H9 (cell line): ENCODE measurements around the gene CLEC4C. TPM values are rescaled to one million over a fixed set of nuclear protein-coding genes. Genes with fewer than 3 reads are reported as not detected.

Source experiments
- DNase-seq: peaks from one replicate; pipeline ENCODE4 v3.0.0-alpha.2; 2017
- H2AFZ ChIP-seq: one replicate; pipeline ENCODE4 v1.6.1; 2013; ENCODE audit warnings: mild to moderate bottlenecking, low read length, control low read depth, moderate library complexity
- H2AK5ac ChIP-seq: 2 replicates; pipeline ENCODE4 v1.6.1; 2013; ENCODE audit warnings: low read length, control low read depth, mixed read lengths; ENCODE audit not compliant: insufficient read length
- H2BK120ac ChIP-seq: one replicate; pipeline ENCODE4 v1.6.1; 2013; ENCODE audit warnings: low read depth, mild to moderate bottlenecking, low read length, control low read depth, inconsistent platforms; ENCODE audit not compliant: poor library complexity, severe bottlenecking
- H2BK12ac ChIP-seq: 2 replicates; pipeline ENCODE4 v1.6.1; 2013; ENCODE audit warnings: low read length, control low read depth, mixed read lengths, low read depth; ENCODE audit not compliant: insufficient read length
- H2BK15ac ChIP-seq: 2 replicates; pipeline ENCODE4 v1.6.1; 2013; ENCODE audit warnings: low read depth, low read length, control low read depth
- H2BK20ac ChIP-seq: one replicate; pipeline ENCODE4 v1.6.1; 2013; ENCODE audit warnings: low read depth, mild to moderate bottlenecking, low read length, control low read depth, inconsistent platforms; ENCODE audit not compliant: poor library complexity, severe bottlenecking
- H2BK5ac ChIP-seq: 2 replicates; pipeline ENCODE4 v1.6.1; 2013; ENCODE audit warnings: low read length, control low read depth, mixed read lengths; ENCODE audit not compliant: insufficient read length
- H3K14ac ChIP-seq: 2 replicates; pipeline ENCODE4 v1.6.1; 2013; ENCODE audit warnings: low read length, control low read depth; ENCODE audit not compliant: insufficient read depth
- H3K18ac ChIP-seq: 2 replicates; pipeline ENCODE4 v1.6.1; 2013; ENCODE audit warnings: low read depth, mild to moderate bottlenecking, mixed read lengths, low read length, control low read depth; ENCODE audit not compliant: insufficient read length
- H3K23ac ChIP-seq: 2 replicates; pipeline ENCODE4 v1.6.1; 2013; ENCODE audit warnings: low read length, control low read depth, mixed read lengths, low read depth; ENCODE audit not compliant: insufficient read length
- H3K23me2 ChIP-seq: 2 replicates; pipeline ENCODE4 v1.6.1; 2013; ENCODE audit warnings: low read depth, mild to moderate bottlenecking, mixed read lengths, low read length, control low read depth; ENCODE audit not compliant: insufficient read length, poor library complexity, severe bottlenecking
- H3K27ac ChIP-seq: 2 replicates; pipeline ENCODE4 v1.5.1; 2013; ENCODE audit warnings: low read length, control low read depth, mixed read lengths, low read depth; ENCODE audit not compliant: insufficient read length
- H3K27me3 ChIP-seq: 2 replicates; pipeline ENCODE4 v1.6.1; 2013; ENCODE audit warnings: low read length, control low read depth, inconsistent platforms; ENCODE audit not compliant: insufficient read depth
- H3K4ac ChIP-seq: 2 replicates; pipeline ENCODE4 v1.6.1; 2013; ENCODE audit warnings: low read depth, mild to moderate bottlenecking, control low read depth, inconsistent platforms, low read length, moderate library complexity
- H3K4me1 ChIP-seq: 2 replicates; pipeline ENCODE4 v1.6.1; 2013; ENCODE audit warnings: low read length, control low read depth, inconsistent platforms; ENCODE audit not compliant: insufficient read depth
- H3K4me2 ChIP-seq: 2 replicates; pipeline ENCODE4 v1.6.1; 2013; ENCODE audit warnings: low read length, control low read depth, mixed read lengths; ENCODE audit not compliant: insufficient read length, insufficient read depth
- H3K56ac ChIP-seq: 2 replicates; pipeline ENCODE4 v1.6.1; 2013; ENCODE audit warnings: low read depth, mild to moderate bottlenecking, mixed read lengths, low read length, control low read depth; ENCODE audit not compliant: insufficient read length
- H3K79me1 ChIP-seq: 2 replicates; pipeline ENCODE4 v1.6.1; 2013; ENCODE audit warnings: low read depth, mild to moderate bottlenecking, moderate library complexity, low read length, control low read depth, inconsistent platforms; ENCODE audit not compliant: insufficient read depth, poor library complexity, severe bottlenecking
- H3K79me2 ChIP-seq: 2 replicates; pipeline ENCODE4 v1.6.1; 2013; ENCODE audit warnings: low read length, control low read depth, inconsistent platforms; ENCODE audit not compliant: insufficient read depth
- H3K9ac ChIP-seq: 2 replicates; pipeline ENCODE4 v1.6.1; 2013; ENCODE audit warnings: low read length, control low read depth, mixed read lengths; ENCODE audit not compliant: insufficient read length; ENCODE audit errors: extremely low read depth
- H3K9me3 ChIP-seq: one replicate; pipeline ENCODE4 v1.6.1; 2013; ENCODE audit warnings: low read depth, low read length, inconsistent platforms; ENCODE audit not compliant: control insufficient read depth
- H3T11ph ChIP-seq: one replicate; pipeline ENCODE4 v1.6.1; 2013; ENCODE audit warnings: mild to moderate bottlenecking, low read length, control low read depth, inconsistent platforms
- H4K20me1 ChIP-seq: one replicate; pipeline ENCODE4 v1.6.1; 2013; ENCODE audit not compliant: control insufficient read depth, insufficient read length, insufficient read depth
- H4K5ac ChIP-seq: 2 replicates; pipeline ENCODE4 v1.6.1; 2013; ENCODE audit warnings: low read depth, mild to moderate bottlenecking, mixed read lengths, low read length, control low read depth; ENCODE audit not compliant: insufficient read length
- H4K8ac ChIP-seq: replicated peaks from 2 replicates; pipeline ENCODE4 v1.6.1; 2013; ENCODE audit warnings: low read length, control low read depth, mixed read lengths, low read depth; ENCODE audit not compliant: insufficient read length
- H4K91ac ChIP-seq: 2 replicates; pipeline ENCODE4 v1.6.1; 2013; ENCODE audit warnings: low read depth, mild to moderate bottlenecking, moderate library complexity, mixed read lengths, low read length, control low read depth; ENCODE audit not compliant: insufficient read length
- H3K27ac Mint-ChIP-seq, 3 experiments: 2 replicates in 2 of 3; 3 replicates in 1 of 3; pipeline ENCODE4 v1.8.0; 2020 to 2021; ENCODE audit warnings: mixed read lengths in 3 of 3, mild to moderate bottlenecking in 1 of 3, moderate library complexity in 1 of 3
- H3K27me3 Mint-ChIP-seq: 2 replicates; pipeline ENCODE4 v1.8.0; 2021; ENCODE audit warnings: low read depth, mild to moderate bottlenecking, moderate library complexity, mixed read lengths
- H3K36me3 Mint-ChIP-seq, 3 experiments: 2 replicates in 2 of 3; 3 replicates in 1 of 3; pipeline ENCODE4 v1.8.0; 2020 to 2021; ENCODE audit warnings: low read depth in 3 of 3, mixed read lengths in 3 of 3; ENCODE audit not compliant: insufficient read depth in 1 of 3
- H3K4me1 Mint-ChIP-seq, 2 experiments: 2 replicates each; pipeline ENCODE4 v1.8.0; 2020; ENCODE audit warnings: mixed read lengths in 2 of 2
- H3K4me3 Mint-ChIP-seq, 2 experiments: 2 replicates in 1 of 2; 3 replicates in 1 of 2; pipeline ENCODE4 v1.8.0; 2020 to 2021; ENCODE audit warnings: mild to moderate bottlenecking in 2 of 2, mixed read lengths in 2 of 2, moderate library complexity in 1 of 2
- H3K9me3 Mint-ChIP-seq, 2 experiments: 2 replicates in 1 of 2; 3 replicates in 1 of 2; pipeline ENCODE4 v1.8.0; 2020; ENCODE audit warnings: mild to moderate bottlenecking in 2 of 2, mixed read lengths in 2 of 2, moderate library complexity in 1 of 2
- WGBS: extraction: QIAGEN DNeasy Blood & Tissue Kit; methylation state at CpG from one replicate; pipeline ENCODE4 v1.1.7; 2013; ENCODE audit warnings: missing lambda C conversion rate, low lambda C conversion rate, mixed read lengths; ENCODE audit not compliant: insufficient read length; ENCODE audit errors: extremely low coverage; 5-methylcytosine and 5-hydroxymethylcytosine counted together
- total RNA-seq: library from RNA; stranded (reverse); gene quantifications from 2 replicates; pipeline ENCODE4 v1.2.1, GENCODE V29; 2021
- TF ChIP-seq, protein P1 (sequence below): fragments of 200-600 bp; sonication (generic); conservative IDR thresholded peaks from 3 replicates; pipeline ENCODE4 v1.8.0; 2021; ENCODE audit warnings: antibody characterized with exemption, mild to moderate bottlenecking

CLEC4C gene
- total RNA-seq, 1 experiment from 2014 or later = 0.26 TPM

DNA sequence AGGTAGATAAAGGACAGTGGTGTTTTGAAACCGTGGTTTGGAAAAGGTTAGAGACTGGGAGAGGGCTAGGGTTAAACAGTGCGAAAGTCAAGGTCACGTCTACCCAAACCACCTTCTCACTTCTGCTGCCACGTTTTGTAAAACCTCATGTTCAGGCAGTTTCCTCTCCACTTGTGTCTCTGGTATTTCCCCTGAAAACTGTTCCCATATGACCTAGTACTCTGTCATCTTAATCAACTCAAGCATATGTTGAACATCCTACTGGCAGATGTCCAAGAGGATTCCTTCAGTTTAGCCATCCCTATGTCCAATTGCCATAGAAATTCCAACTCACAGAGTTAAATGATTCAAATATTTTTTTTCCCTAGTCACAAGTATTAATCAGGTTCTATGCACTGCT, 17.4 kb downstream of the CLEC4C start:
- TF ChIP-seq, protein P1, sequence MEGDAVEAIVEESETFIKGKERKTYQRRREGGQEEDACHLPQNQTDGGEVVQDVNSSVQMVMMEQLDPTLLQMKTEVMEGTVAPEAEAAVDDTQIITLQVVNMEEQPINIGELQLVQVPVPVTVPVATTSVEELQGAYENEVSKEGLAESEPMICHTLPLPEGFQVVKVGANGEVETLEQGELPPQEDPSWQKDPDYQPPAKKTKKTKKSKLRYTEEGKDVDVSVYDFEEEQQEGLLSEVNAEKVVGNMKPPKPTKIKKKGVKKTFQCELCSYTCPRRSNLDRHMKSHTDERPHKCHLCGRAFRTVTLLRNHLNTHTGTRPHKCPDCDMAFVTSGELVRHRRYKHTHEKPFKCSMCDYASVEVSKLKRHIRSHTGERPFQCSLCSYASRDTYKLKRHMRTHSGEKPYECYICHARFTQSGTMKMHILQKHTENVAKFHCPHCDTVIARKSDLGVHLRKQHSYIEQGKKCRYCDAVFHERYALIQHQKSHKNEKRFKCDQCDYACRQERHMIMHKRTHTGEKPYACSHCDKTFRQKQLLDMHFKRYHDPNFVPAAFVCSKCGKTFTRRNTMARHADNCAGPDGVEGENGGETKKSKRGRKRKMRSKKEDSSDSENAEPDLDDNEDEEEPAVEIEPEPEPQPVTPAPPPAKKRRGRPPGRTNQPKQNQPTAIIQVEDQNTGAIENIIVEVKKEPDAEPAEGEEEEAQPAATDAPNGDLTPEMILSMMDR = no peak
- no peak overlapping the region for H2BK15ac ChIP-seq

More for the DNA sequence above, 17.4 kb downstream of the CLEC4C start:
- H2BK5ac ChIP-seq = no peak overlapping the region
- no peaks in the 10 kb centered on the region; the same call in 1 of the 2 replicates for H3K79me2 ChIP-seq
- H2AK5ac ChIP-seq = no peak overlapping the region
- H2BK20ac ChIP-seq = no peak overlapping the region
- no peak overlapping the region for H2BK12ac ChIP-seq
- no peaks in the 10 kb centered on the region for H3K9me3 ChIP-seq
- no CpG with 5 or more reads among the region's 4 CpGs for WGBS
- no peak overlapping the region for H3K4ac ChIP-seq
- Mint-ChIP-seq H3K36me3 (peaks cover 0 to 6% (median 0%) of the 10 kb centered on the region in 3 experiments; a peak in 3 of 7 replicates), H3K27ac (peak overlapping the region in 1 of 3 experiments; percentile 70; a peak in 2 of 7 replicates), H3K4me1 (peaks cover 12 to 14% of the 10 kb centered on the region in 2 experiments), H3K27me3 (no peaks in the 10 kb centered on the region; the same call in 1 of the 2 replicates), H3K9me3 (peaks cover 13 to 14% of the 10 kb centered on the region in 2 experiments; a peak in 4 of 5 replicates), H3K4me3 (no peak overlapping the region)
- no peak overlapping the region for H3K18ac ChIP-seq
- H2BK120ac ChIP-seq = no peak overlapping the region
- H3T11ph ChIP-seq = no peak overlapping the region
- no peaks in the 10 kb centered on the region for H4K20me1 ChIP-seq
- H4K8ac ChIP-seq = no peak overlapping the region
- H4K5ac ChIP-seq = no peak overlapping the region
- H4K91ac ChIP-seq = no peak overlapping the region
- no peak overlapping the region for H3K56ac ChIP-seq
- no peak overlapping the region for H3K23ac ChIP-seq
- no peak overlapping the region for H3K14ac ChIP-seq
- H3K27ac ChIP-seq = no peak overlapping the region
- no peaks in the 10 kb centered on the region for H3K23me2 ChIP-seq
- no peak overlapping the region for H2AFZ ChIP-seq
- peaks cover 2% of the 10 kb centered on the region; the same call in 1 of the 2 replicates for H3K4me1 ChIP-seq
- H3K79me1 ChIP-seq = no peaks in the 10 kb centered on the region
- no peak overlapping the region for H3K9ac ChIP-seq
- DNase-seq = no peak
- H3K4me2 ChIP-seq = no peak overlapping the region
- no peaks in the 10 kb centered on the region for H3K27me3 ChIP-seq
